ENCODE measurements around the gene INSIG1. TPM values are rescaled to one million over a fixed set of nuclear protein-coding genes. Genes with fewer than 3 reads are reported as not detected.

Gene INSIG1
- polyA plus RNA-seq, 1 of the 3 experiments (the other 2 are of a cell fraction): 6.4 TPM

GRCh38 chr7:155339474-155339873, 41.8 kb downstream of the INSIG1 start:
- 72% methylated on average over 13 of the region's 17 CpGs for WGBS (ENCODE audit: low lambda C conversion rate)
- CTCF ChIA-PET: interaction anchor here (1.2 to 1.4 kb wide), 2 partner anchors 149 to 412 kb away, joined by 4 to 5 read pairs; no protein-coding TSS in a partner anchor

More at GRCh38 chr7:155339474-155339873, 41.8 kb downstream of the INSIG1 start:
- Histone ChIP-seq H3K36me3 (replicated peaks in 1 of 2; ENCODE audit: control insufficient read depth in 1 of 2, insufficient read depth in 2 of 2, low read length in 1 of 2) (no peaks in the 10 kb centered on the region), H3K9ac (no peak overlapping the region), H3K27me3 (ENCODE audit: insufficient read depth) (peaks cover 29% of the 10 kb centered on the region), H3K79me2 (ENCODE audit: insufficient read depth) (no peaks in the 10 kb centered on the region), H3K27ac (ENCODE audit: low read depth in 2 of 2, low read length in 1 of 2) (no peak overlapping the region), H3K4me3 (ENCODE audit: low read depth in 2 of 2, low read length in 1 of 2) (no peak overlapping the region), H3K4me2 (no peak overlapping the region), H4K20me1 (ENCODE audit: insufficient read depth) (no peaks in the 10 kb centered on the region), H3K4me1 (ENCODE audit: control insufficient read depth in 1 of 2, insufficient read depth in 2 of 2, low read depth in 1 of 2, low read length in 1 of 2) (no peaks in the 10 kb centered on the region; a peak in 1 of 4 replicates), H3K9me2 (no peaks in the 10 kb centered on the region), H2AFZ (ENCODE audit: low read depth) (no peak overlapping the region), H3K9me3 (no peaks in the 10 kb centered on the region), H3F3A (replicated peaks; ENCODE audit: insufficient read depth) (no peaks in the 10 kb centered on the region)
- TF ChIP-seq FOXJ3 (CRISPR knock-in tag; IDR thresholded peaks at IDR 0.05) (no peak), ELF1 (IDR thresholded peaks at IDR 0.05) (no peak), TEAD4 (IDR thresholded peaks at IDR 0.05; ENCODE audit: borderline replicate concordance, insufficient read depth) (no peak), RCOR1 (IDR thresholded peaks at IDR 0.05; ENCODE audit: low read length) (no peak), JUND (IDR thresholded peaks at IDR 0.05) (no peak), FOSL2 (IDR thresholded peaks at IDR 0.05; ENCODE audit: borderline replicate concordance, low read depth) (no peak), RXRA (IDR thresholded peaks at IDR 0.05; ENCODE audit: borderline replicate concordance, low read depth) (no peak), GABPA (IDR thresholded peaks at IDR 0.05; ENCODE audit: low read depth) (no peak), ZBTB33 (IDR thresholded peaks at IDR 0.05; ENCODE audit: borderline replicate concordance, low read depth) (no peak), MXI1 (IDR thresholded peaks at IDR 0.05; ENCODE audit: low read depth, low read length) (no peak), FOXM1 (IDR thresholded peaks at IDR 0.05; ENCODE audit: low read depth) (no peak), EZH2phosphoT487 (IDR thresholded peaks at IDR 0.05; ENCODE audit: borderline replicate concordance, low read depth) (no peak), PBX3 (IDR thresholded peaks at IDR 0.05) (no peak), RAD21 (IDR thresholded peaks at IDR 0.05; ENCODE audit: low read length) (no peak), MAX (IDR thresholded peaks at IDR 0.05; ENCODE audit: low read depth) (no peak), TCF12 (IDR thresholded peaks at IDR 0.05) (no peak), USF2 (IDR thresholded peaks at IDR 0.05; ENCODE audit: borderline replicate concordance, low read depth, low read length) (no peak), POLR2AphosphoS5 (IDR thresholded peaks at IDR 0.05; ENCODE audit: low read depth, low read length) (no peak), CHD2 (IDR thresholded peaks at IDR 0.05; ENCODE audit: low read length, partially characterized antibody) (no peak)
- POLR2A ChIA-PET: no interaction called here
- DNase-seq: no peak

Data from SK-N-SH (cell line).